Prostate gland (tissue), 2 donors: ENCODE measurements around the gene MRPS24.

Experiments used
- POLR2A ChIP-seq: fragments of 450-650 bp; IDR thresholded peaks from one replicate; pipeline ENCODE4 v1.6.1; 2016; ENCODE audit warnings: antibody characterized with exemption, mild to moderate bottlenecking
- TF ChIP-seq, protein P1 (sequence below), 4 experiments: fragments of 200-600 bp in 2 of 4; fragments of 450-650 bp in 2 of 4; sonication (generic) in 2 of 4; IDR thresholded peaks; 1 replicate in 3 of 4; 2 replicates in 1 of 4; pipeline ENCODE4 v1.5.1; 2016 to 2019; ENCODE audit warnings: antibody characterized with exemption in 4 of 4, mild to moderate bottlenecking in 2 of 4, moderate library complexity in 2 of 4

DNA sequence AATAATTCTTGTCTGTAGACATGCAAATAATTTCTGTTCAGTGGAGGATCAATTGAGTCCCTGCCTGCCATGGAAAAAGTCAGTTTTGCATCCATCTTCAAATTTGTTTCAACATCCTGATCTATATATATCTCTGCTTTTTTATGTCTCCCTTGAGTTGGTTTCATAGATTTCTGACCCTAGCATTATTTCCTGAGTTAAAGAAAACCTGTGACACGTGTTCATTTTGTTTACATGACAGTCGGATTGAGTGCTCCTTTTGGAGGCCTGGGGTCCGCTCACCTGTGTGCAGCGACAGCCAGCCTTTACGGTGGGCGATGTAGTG lies 674 bp downstream of the MRPS24 start:
- TF ChIP-seq, protein P1, sequence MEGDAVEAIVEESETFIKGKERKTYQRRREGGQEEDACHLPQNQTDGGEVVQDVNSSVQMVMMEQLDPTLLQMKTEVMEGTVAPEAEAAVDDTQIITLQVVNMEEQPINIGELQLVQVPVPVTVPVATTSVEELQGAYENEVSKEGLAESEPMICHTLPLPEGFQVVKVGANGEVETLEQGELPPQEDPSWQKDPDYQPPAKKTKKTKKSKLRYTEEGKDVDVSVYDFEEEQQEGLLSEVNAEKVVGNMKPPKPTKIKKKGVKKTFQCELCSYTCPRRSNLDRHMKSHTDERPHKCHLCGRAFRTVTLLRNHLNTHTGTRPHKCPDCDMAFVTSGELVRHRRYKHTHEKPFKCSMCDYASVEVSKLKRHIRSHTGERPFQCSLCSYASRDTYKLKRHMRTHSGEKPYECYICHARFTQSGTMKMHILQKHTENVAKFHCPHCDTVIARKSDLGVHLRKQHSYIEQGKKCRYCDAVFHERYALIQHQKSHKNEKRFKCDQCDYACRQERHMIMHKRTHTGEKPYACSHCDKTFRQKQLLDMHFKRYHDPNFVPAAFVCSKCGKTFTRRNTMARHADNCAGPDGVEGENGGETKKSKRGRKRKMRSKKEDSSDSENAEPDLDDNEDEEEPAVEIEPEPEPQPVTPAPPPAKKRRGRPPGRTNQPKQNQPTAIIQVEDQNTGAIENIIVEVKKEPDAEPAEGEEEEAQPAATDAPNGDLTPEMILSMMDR (IDR thresholded peaks at IDR 0.05): no peak
- TF ChIP-seq POLR2A: no peak
